Calu3 (cell line): ENCODE results near the gene HNRNPLL. TPM values are rescaled to one million over a fixed set of nuclear protein-coding genes. Genes with fewer than 3 reads are reported as not detected.

Experiments
- BruUV-seq: library from RNA; stranded (reverse); fragments of 400-500 nt; replicated peaks from 2 replicates; lab custom pipeline; 2021; lab: Mats Ljungman, UMichigan
- CTCF ChIA-PET: fragments of 300-600 bp; sonication (Branson Sonifier 250); formaldehyde crosslinking; loops from one replicate; lab custom pipeline; 2022; ENCODE audit warnings: antibody characterized with exemption; lab: Charles Lee
- DNase-seq: peaks from one replicate; pipeline ENCODE4 v3.0.0; 2022
- H3K27ac Mint-ChIP-seq: one replicate; pipeline ENCODE4 v1.8.0; 2022; ENCODE audit warnings: mixed read lengths; ENCODE audit not compliant: unreplicated experiment
- H3K27me3 Mint-ChIP-seq: one replicate; pipeline ENCODE4 v1.8.0; 2022; ENCODE audit warnings: mixed read lengths; ENCODE audit not compliant: unreplicated experiment
- H3K36me3 Mint-ChIP-seq: one replicate; pipeline ENCODE4 v1.8.0; 2022; ENCODE audit warnings: mild to moderate bottlenecking, moderate library complexity, mixed read lengths; ENCODE audit not compliant: insufficient read depth, unreplicated experiment
- H3K4me1 Mint-ChIP-seq: one replicate; pipeline ENCODE4 v1.8.0; 2022; ENCODE audit warnings: mild to moderate bottlenecking, low read depth, mixed read lengths; ENCODE audit not compliant: unreplicated experiment
- H3K4me3 Mint-ChIP-seq: one replicate; pipeline ENCODE4 v1.8.0; 2022; ENCODE audit warnings: mild to moderate bottlenecking, low read depth, moderate library complexity, mixed read lengths; ENCODE audit not compliant: unreplicated experiment
- H3K9me3 Mint-ChIP-seq: one replicate; pipeline ENCODE4 v1.8.0; 2022; ENCODE audit warnings: low read depth, mixed read lengths; ENCODE audit not compliant: unreplicated experiment
- CTCF ChIP-seq: fragments of 200-600 bp; IDR thresholded peaks from one replicate; pipeline ENCODE4 v1.8.0; 2022; ENCODE audit warnings: antibody characterized with exemption; ENCODE audit not compliant: unreplicated experiment
- intact Hi-C: fragments of 100-400 bp; cut with micrococcal nuclease; formaldehyde crosslinking; loops from one replicate; pipeline ENCODE4 v1.10.0; 2022; ENCODE audit not compliant: unreplicated experiment
- total RNA-seq: library from RNA; stranded (reverse); gene quantifications from 2 replicates; pipeline ENCODE4 v1.2.3, GENCODE V29; 2022

The HNRNPLL gene
- total RNA-seq, 1 experiment from 2014 or later: 47.6 TPM

GRCh38 chr2:38535404-38535743 lies 67.4 kb downstream of the HNRNPLL start:
- CTCF ChIA-PET: interaction anchor here (0.6 kb wide), 1 partner anchor 17 kb away, joined by 3 read pairs; no protein-coding TSS in a partner anchor
- Mint-ChIP-seq H3K36me3 (peaks cover 8% of the 10 kb centered on the region), H3K27me3 (peaks cover 13% of the 10 kb centered on the region), H3K27ac (no peak overlapping the region), H3K9me3 (no peaks in the 10 kb centered on the region), H3K4me3 (peak overlapping the region; percentile 69), H3K4me1 (no peaks in the 10 kb centered on the region)
- intact Hi-C loops: loop anchor here (5.0 kb wide), 1 partner anchor 207 kb away; no protein-coding TSS in a partner anchor
- TF ChIP-seq CTCF: no peak
- BruUV-seq: no TSS peak
- no peak for DNase-seq

GRCh38 chr2:38534746-38535403 lies 67.9 kb downstream of the HNRNPLL start:
- CTCF ChIA-PET: interaction anchor here (0.6 kb wide), 1 partner anchor 18 kb away, joined by 3 read pairs; no protein-coding TSS in a partner anchor
- no peaks in the 10 kb centered on the region for H3K9me3 Mint-ChIP-seq

DNA sequence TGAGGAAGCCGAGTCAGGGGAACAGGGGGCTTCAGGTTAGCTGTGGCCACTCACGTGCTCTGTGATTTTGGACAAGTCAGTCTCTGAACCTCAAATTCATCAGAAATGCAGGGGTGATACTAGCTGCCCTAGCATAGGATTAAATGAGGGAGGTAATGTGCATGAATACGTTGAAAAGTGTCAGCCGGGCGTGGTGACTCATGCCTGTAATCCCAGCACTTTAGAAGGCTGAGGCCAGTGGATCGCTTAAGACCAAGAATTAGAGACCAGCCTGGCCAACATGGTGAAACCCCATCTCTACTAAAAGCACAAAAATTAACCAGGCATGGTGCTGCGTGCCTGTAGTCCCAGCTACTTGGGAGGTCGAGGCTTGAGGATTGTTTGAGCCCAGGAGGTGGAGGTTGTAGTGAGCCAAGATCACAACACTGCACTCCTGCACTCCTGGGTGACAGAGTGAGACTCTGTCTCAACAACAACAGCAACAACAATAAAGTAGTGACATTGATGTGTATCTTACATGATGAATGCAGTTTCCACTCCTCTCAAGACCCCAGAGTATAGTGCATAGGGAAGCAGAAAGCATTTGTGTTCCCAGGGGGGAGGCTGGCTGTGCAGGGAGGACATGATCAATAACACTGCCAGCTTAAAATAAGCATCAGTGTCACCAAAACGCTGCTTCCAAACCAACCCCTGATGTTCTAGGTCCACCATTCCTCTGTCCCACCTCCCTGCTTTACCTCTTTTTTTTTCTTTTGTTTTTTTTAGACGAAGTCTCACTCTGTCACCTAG lies 68.8 kb downstream of the HNRNPLL start:
- Mint-ChIP-seq H3K27me3 (peaks cover 13% of the 10 kb centered on the region), H3K27ac (no peak overlapping the region), H3K9me3 (no peaks in the 10 kb centered on the region), H3K4me1 (no peaks in the 10 kb centered on the region), H3K4me3 (no peak overlapping the region), H3K36me3 (peaks cover 8% of the 10 kb centered on the region)
- CTCF ChIA-PET: no interaction called here
- BruUV-seq: no TSS peak
- no peak for TF ChIP-seq CTCF
- DNase-seq: no peak
- intact Hi-C loops: no loop called here

More at GRCh38 chr2:38534746-38535403, 67.9 kb downstream of the HNRNPLL start:
- no peak for TF ChIP-seq CTCF
- Mint-ChIP-seq H3K4me1 (no peaks in the 10 kb centered on the region), H3K4me3 (no peak overlapping the region), H3K27me3 (peaks cover 13% of the 10 kb centered on the region), H3K27ac (no peak overlapping the region), H3K36me3 (peaks cover 8% of the 10 kb centered on the region)
- intact Hi-C loops: loop anchor here (5.0 kb wide), 1 partner anchor 207 kb away; no protein-coding TSS in a partner anchor
- DNase-seq: no peak
- no TSS peak for BruUV-seq

DNA sequence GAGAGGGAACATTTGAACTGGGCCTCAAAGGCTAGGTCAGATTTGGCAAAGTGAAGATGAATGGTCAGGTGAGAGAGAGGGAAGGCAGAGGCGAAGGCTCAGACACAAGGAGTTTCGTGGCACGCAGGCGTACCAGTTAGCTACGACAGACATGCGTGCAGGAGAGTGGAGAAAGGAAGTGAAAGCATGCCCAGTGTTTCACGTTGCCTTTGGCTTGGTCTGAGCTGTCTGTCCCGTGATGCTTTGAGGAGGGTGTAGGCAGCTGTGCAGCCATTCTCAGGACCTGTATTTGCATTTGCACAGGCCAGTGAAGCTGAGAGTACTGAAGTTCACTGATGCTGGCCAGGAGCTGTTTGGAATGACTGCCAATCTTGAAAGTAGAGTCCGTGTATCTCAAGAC lies 69.5 kb downstream of the HNRNPLL start:
- TF ChIP-seq CTCF: no peak
- Mint-ChIP-seq H3K9me3 (no peaks in the 10 kb centered on the region), H3K27me3 (peaks cover 13% of the 10 kb centered on the region), H3K4me1 (no peaks in the 10 kb centered on the region), H3K27ac (no peak overlapping the region), H3K36me3 (peaks cover 8% of the 10 kb centered on the region), H3K4me3 (no peak overlapping the region)
- CTCF ChIA-PET: interaction anchor here (0.7 kb wide), 1 partner anchor 198 kb away, joined by 5 read pairs; no protein-coding TSS in a partner anchor
- DNase-seq: no peak
- BruUV-seq: no TSS peak
- intact Hi-C loops: no loop called here
